IMR-90 (cell line): ENCODE measurements around the gene AUTS2. TPM values are rescaled to one million over a fixed set of nuclear protein-coding genes. Genes with fewer than 3 reads are reported as not detected.
A peak's percentile ranks its signal among the peaks of the same experiment; 100 is the strongest.

Experiments used
- ATAC-seq: fragments of 200-7000 bp; cut with Tn5 transposase; 2 replicates; pipeline ENCODE4 v1.9.1; 2020; ENCODE audit warnings: low read depth, mild to moderate bottlenecking, moderate library complexity
- BruUV-seq: library from RNA; stranded (reverse); fragments of 400-500 nt; replicated peaks from 2 replicates; lab custom pipeline; 2021; lab: Mats Ljungman, UMichigan
- CTCF ChIA-PET: fragments of 300-600 bp; formaldehyde crosslinking; extraction: SDS; loops from one replicate; lab custom pipeline; 2021; ENCODE audit warnings: antibody characterized with exemption; lab: Yijun Ruan, JAX
- POLR2A ChIA-PET: fragments of 300-600 bp; sonication (Branson Sonifier 250); formaldehyde crosslinking; loops from one replicate; lab custom pipeline; 2022; ENCODE audit warnings: antibody characterized with exemption; ENCODE audit not compliant: unreplicated experiment; lab: Charles Lee
- DNase-seq: peaks from one replicate; pipeline ENCODE4 v3.0.0; 2013
- H2AFZ ChIP-seq: replicated peaks from 2 replicates; pipeline ENCODE3; 2013; ENCODE audit warnings: low read length, mild to moderate bottlenecking; ENCODE audit not compliant: poor library complexity
- H2AK5ac ChIP-seq: 2 replicates; pipeline ENCODE4 v1.6.1; 2013; ENCODE audit warnings: low read depth, low read length, inconsistent platforms
- H2AK9ac ChIP-seq: replicated peaks from 2 replicates; pipeline ENCODE3; 2013; ENCODE audit warnings: mild to moderate bottlenecking, low read depth, low read length, moderate library complexity; ENCODE audit not compliant: poor library complexity
- H2BK120ac ChIP-seq: 2 replicates; pipeline ENCODE4 v1.6.1; 2013; ENCODE audit warnings: low read depth, low read length, inconsistent platforms
- H2BK15ac ChIP-seq: 3 replicates; pipeline ENCODE4 v1.6.1; 2013; ENCODE audit warnings: low read depth, low read length, inconsistent platforms
- H2BK20ac ChIP-seq: 2 replicates; pipeline ENCODE4 v1.6.1; 2013; ENCODE audit warnings: low read depth, mild to moderate bottlenecking, inconsistent platforms, low read length, moderate library complexity
- H2BK5ac ChIP-seq: 2 replicates; pipeline ENCODE4 v1.6.1; 2013; ENCODE audit warnings: mild to moderate bottlenecking, low read depth, low read length, inconsistent platforms; ENCODE audit not compliant: poor library complexity, severe bottlenecking
- H3K14ac ChIP-seq: replicated peaks from 2 replicates; pipeline ENCODE4 v1.6.1; 2013; ENCODE audit warnings: low read depth, low read length, inconsistent platforms
- H3K18ac ChIP-seq: 2 replicates; pipeline ENCODE4 v1.6.1; 2013; ENCODE audit warnings: low read depth, low read length, control low read depth
- H3K23ac ChIP-seq: 2 replicates; pipeline ENCODE4 v1.6.1; 2013; ENCODE audit warnings: low read depth, low read length, inconsistent platforms
- H3K27ac ChIP-seq: 2 replicates; pipeline ENCODE4 v1.5.1; 2013; ENCODE audit warnings: mild to moderate bottlenecking, control low read depth, low read length; ENCODE audit not compliant: insufficient read depth
- H3K27me3 ChIP-seq: 2 replicates; pipeline ENCODE4 v1.6.1; 2013; ENCODE audit warnings: low read length; ENCODE audit not compliant: control insufficient read depth, insufficient read depth
- H3K36me3 ChIP-seq: 2 replicates; pipeline ENCODE4 v1.6.1; 2013; ENCODE audit warnings: low read length, mixed read lengths; ENCODE audit not compliant: control insufficient read depth, insufficient read depth
- H3K4ac ChIP-seq: 2 replicates; pipeline ENCODE4 v1.6.1; 2013; ENCODE audit warnings: low read depth, low read length, inconsistent platforms
- H3K4me1 ChIP-seq: 2 replicates; pipeline ENCODE4 v1.6.1; 2013; ENCODE audit warnings: low read length, mixed read lengths; ENCODE audit not compliant: control insufficient read depth, insufficient read depth
- H3K4me2 ChIP-seq: 2 replicates; pipeline ENCODE4 v1.6.1; 2013; ENCODE audit warnings: low read depth, mild to moderate bottlenecking, control low read depth, low read length, moderate library complexity
- H3K4me3 ChIP-seq: 2 replicates; pipeline ENCODE4 v1.5.1; 2013; ENCODE audit warnings: low read depth, mild to moderate bottlenecking, control low read depth, low read length, moderate library complexity; ENCODE audit not compliant: insufficient read depth
- H3K56ac ChIP-seq: 2 replicates; pipeline ENCODE4 v1.6.1; 2013; ENCODE audit warnings: low read length, inconsistent platforms; ENCODE audit not compliant: insufficient read depth; ENCODE audit errors: extremely low read depth
- H3K79me1 ChIP-seq, 2 experiments: 2 replicates each; pipeline ENCODE4 v1.6.1; 2013; ENCODE audit warnings: low read length in 2 of 2, inconsistent platforms in 1 of 2, low read depth in 1 of 2
- H3K9ac ChIP-seq: 2 replicates; pipeline ENCODE4 v1.6.1; 2013; ENCODE audit warnings: low read depth, low read length, control low read depth
- H3K9me1 ChIP-seq: 2 replicates; pipeline ENCODE4 v1.6.1; 2013; ENCODE audit warnings: low read length, inconsistent platforms; ENCODE audit not compliant: insufficient read depth
- H3K9me3 ChIP-seq: 2 replicates; pipeline ENCODE4 v1.6.1; 2013; ENCODE audit warnings: low read length; ENCODE audit not compliant: control insufficient read depth, insufficient read depth
- H4K20me1 ChIP-seq: 2 replicates; pipeline ENCODE4 v1.6.1; 2013; ENCODE audit warnings: low read length, inconsistent platforms; ENCODE audit not compliant: insufficient read depth
- H4K5ac ChIP-seq: 2 replicates; pipeline ENCODE4 v1.6.1; 2013; ENCODE audit warnings: mild to moderate bottlenecking, low read depth, low read length, control low read depth
- H4K8ac ChIP-seq, 2 experiments: 2 replicates each; pipeline ENCODE4 v1.6.1; 2013; ENCODE audit warnings: low read depth in 2 of 2, low read length in 2 of 2, control low read depth in 1 of 2, inconsistent platforms in 1 of 2
- H4K91ac ChIP-seq: 2 replicates; pipeline ENCODE4 v1.6.1; 2013; ENCODE audit warnings: low read depth, low read length, inconsistent platforms; ENCODE audit not compliant: insufficient read depth
- MAFK ChIP-seq: IDR thresholded peaks from 2 replicates; pipeline ENCODE4 v1.6.1; 2012; ENCODE audit warnings: low read depth, low read length, improper control_type of control experiment
- MXI1 ChIP-seq: IDR thresholded peaks from 2 replicates; pipeline ENCODE4 v1.6.1; 2012; ENCODE audit warnings: low read depth, mild to moderate bottlenecking, low read length, moderate library complexity, borderline replicate concordance
- POLR2A ChIP-seq: IDR thresholded peaks from 2 replicates; pipeline ENCODE4 v1.6.1; 2012; ENCODE audit warnings: mild to moderate bottlenecking, low read depth, low read length
- USF2 ChIP-seq: fragments of 150-350 bp; IDR thresholded peaks from 2 replicates; pipeline ENCODE4 v1.6.1; 2017; ENCODE audit warnings: mild to moderate bottlenecking, antibody characterized with exemption, low read length, low read depth
- WGBS, 2 experiments: methylation state at CpG; one replicate each; pipeline versions ENCODE4 v1.1.5 to v1.1.7; 2013; ENCODE audit warnings: missing lambda C conversion rate in 2 of 2; ENCODE audit not compliant: insufficient read length in 1 of 2; ENCODE audit errors: extremely low coverage in 2 of 2; 5-methylcytosine and 5-hydroxymethylcytosine counted together
- dilution Hi-C: fragments of 300-500 bp; cut with HindIII; formaldehyde crosslinking; loops from one replicate; pipeline ENCODE4 v1.14.3; 2018; ENCODE audit warnings: low sequenced_read_pairs; ENCODE audit not compliant: unreplicated experiment
- in situ Hi-C: fragments of 300-500 bp; cut with MboI; formaldehyde crosslinking; loops from 3 replicates; pipeline ENCODE4 v1.14.3; 2019; ENCODE audit warnings: low sequenced_read_pairs, inconsistent platforms, mixed read lengths
- intact Hi-C: fragments of 100-400 bp; cut with micrococcal nuclease; formaldehyde crosslinking; loops from 2 replicates; pipeline ENCODE4 v1.10.0; 2022
- polyA plus RNA-seq, 3 experiments: library from polyadenylated mRNA; depleted of rRNA; stranded (reverse); fragments of >200 nt; gene quantifications; 2 replicates each; pipeline ENCODE4 v1.2.3, GENCODE V29; 2012; ENCODE audit warnings: low replicate concordance in 1 of 3
- total RNA-seq: library from RNA; depleted of rRNA; stranded (reverse); fragments of >200 nt; gene quantifications from 2 replicates; pipeline ENCODE4 v1.2.3, GENCODE V29; 2012

AUTS2 gene
- total and polyA plus RNA-seq, 2 of the 4 experiments (the other 2 are of a cell fraction): 0.90 to 3.0 TPM

GRCh38 chr7:70636169-70636568 is 1037.9 kb downstream of the AUTS2 start:
- ChIA-PET CTCF (no interaction called here), POLR2A (no interaction called here)
- H4K8ac ChIP-seq: no peak overlapping the region
- no peak overlapping the region for H3K4me3 ChIP-seq
- BruUV-seq: no TSS peak
- no peak overlapping the region for H3K4me2 ChIP-seq
- H3K27ac ChIP-seq: no peak overlapping the region
- no peaks in the 10 kb centered on the region for H3K79me1 ChIP-seq
- H3K4me1 ChIP-seq: peaks cover 11% of the 10 kb centered on the region
- no peaks in the 10 kb centered on the region for H3K9me3 ChIP-seq
- no peaks in the 10 kb centered on the region for H3K27me3 ChIP-seq
- no peaks in the 10 kb centered on the region for H4K20me1 ChIP-seq
- intact Hi-C loops: no loop called here
- no CpG with 5 or more reads among the region's 6 CpGs for WGBS, 2 experiments
- DNase-seq (no peak), ATAC-seq (no peak)
- H3K14ac ChIP-seq: no peak overlapping the region
- no peak overlapping the region for H2AK9ac ChIP-seq
- dilution Hi-C loops: no loop called here
- H3K9ac ChIP-seq: no peak overlapping the region
- no peak overlapping the region for H4K5ac ChIP-seq
- H2AFZ ChIP-seq: peak overlapping the region; percentile 15
- H2AK5ac ChIP-seq: 0 out of 2 replicates have a peak overlapping the region, but pooled peaks have one; percentile 49
- no peak overlapping the region for H2BK20ac ChIP-seq
- no peak for TF ChIP-seq POLR2A
- TF ChIP-seq MXI1: no peak
- no peak for TF ChIP-seq MAFK
- no peak for TF ChIP-seq USF2
- no peaks in the 10 kb centered on the region for H3K36me3 ChIP-seq
- H3K4ac ChIP-seq: no peak overlapping the region
- H3K23ac ChIP-seq: no peak overlapping the region
- no peak overlapping the region for H2BK5ac ChIP-seq
- H3K9me1 ChIP-seq: peaks cover 14% of the 10 kb centered on the region
- H2BK15ac ChIP-seq: no peak overlapping the region
- no peak overlapping the region for H3K18ac ChIP-seq
- in situ Hi-C loops: no loop called here
- no peak overlapping the region for H4K91ac ChIP-seq
- no peak overlapping the region for H3K56ac ChIP-seq
- no peak overlapping the region for H2BK120ac ChIP-seq
